Activated CD4-positive, CD25-positive, alpha-beta regulatory T cell (primary cell): ENCODE measurements around the gene ATXN7L1.

ENCODE experiments used
- DNase-seq, 4 experiments: peaks; one replicate each; lab custom pipeline; 2025; lab: John Stamatoyannopoulos, UW

Gene ATXN7L1

DNA sequence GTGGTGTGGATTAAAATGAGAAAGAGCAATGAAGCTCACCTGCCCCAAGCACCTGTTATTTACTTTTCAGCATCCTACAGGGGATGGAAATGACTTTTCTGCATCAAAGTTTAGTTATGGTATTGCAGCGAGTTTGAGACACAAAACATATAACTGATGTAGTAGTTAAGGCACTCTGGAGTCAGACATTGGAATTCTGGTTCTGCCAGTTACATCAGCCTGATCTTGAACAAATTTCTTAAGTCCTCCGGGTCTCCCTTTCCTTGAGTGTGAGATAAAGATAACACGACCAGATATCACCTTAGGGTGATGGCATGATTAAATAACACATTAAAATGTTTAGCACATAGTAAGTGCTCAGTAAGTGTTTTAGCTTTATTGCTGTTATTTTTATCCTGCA lies 97.4 kb downstream of the ATXN7L1 start:
- DNase-seq, result no peak

DNA sequence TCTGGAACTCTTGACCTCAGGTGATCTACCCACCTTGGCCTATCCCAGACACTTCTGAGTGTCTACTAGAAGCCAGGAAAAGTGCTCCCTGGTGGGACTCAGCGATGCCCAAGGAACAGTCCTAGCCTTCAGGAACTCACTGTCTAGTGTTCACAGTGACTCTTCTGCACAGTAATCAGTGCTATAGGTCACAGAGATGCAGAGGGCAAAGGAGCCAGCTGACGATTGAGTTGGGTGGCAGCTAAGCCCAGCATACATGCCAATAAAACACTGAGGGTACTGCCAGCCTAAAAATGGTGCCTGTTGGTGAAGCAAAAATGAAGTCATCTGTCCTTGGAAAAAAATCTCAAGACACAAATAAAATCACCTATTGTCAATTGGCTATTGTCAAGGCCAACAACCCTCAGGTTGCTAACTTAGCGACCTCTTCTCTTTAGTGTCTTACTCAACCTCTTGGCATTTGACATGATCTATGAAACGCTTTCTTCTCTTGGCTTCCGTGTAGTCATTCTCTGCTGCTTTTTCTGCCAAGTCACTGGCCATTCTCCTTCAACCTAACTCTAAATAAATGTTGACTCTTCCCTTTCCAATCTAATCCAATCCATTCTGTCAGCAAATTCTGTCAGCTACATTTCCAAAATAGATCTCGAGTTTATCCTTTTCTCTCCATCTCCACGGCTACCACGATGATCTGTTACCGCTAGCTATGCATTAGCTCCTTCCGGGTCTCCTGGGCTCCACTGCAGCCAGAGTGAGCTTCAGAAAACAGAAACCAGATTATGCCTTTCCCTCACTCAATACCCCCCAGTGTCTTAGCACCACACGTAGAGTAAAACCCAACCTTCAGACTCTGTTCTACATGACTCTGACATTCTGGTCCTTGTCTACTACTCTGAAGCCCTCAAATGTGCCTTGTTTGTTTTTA lies 99.2 kb downstream of the ATXN7L1 start:
- no peak for DNase-seq

GRCh38 chr7:105776068-105776790 lies 100.2 kb downstream of the ATXN7L1 start:
- no peak for DNase-seq

DNA sequence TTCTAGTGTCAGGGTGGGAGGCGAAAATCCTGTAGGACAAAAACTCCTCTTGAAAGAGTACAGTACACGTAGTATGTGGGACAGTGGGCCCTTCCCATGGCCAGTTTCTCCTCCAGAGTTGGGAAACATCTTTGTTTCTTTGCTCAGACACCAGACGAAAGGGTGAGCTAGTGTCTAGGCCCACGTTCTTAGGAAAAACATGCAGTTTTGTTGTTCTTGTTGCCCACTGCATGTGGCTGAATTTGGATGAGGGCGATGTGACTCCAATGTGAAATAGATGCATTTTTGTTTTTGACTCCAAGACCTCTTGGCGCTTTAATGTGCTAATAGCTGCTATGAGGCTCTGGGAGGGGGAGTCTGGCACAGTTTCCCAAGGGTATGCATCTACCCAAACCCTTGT lies 100.8 kb downstream of the ATXN7L1 start:
- DNase-seq, result no peak

GRCh38 chr7:105773030-105773460 lies 103.4 kb downstream of the ATXN7L1 start:
- DNase-seq, result no peak

- DNase-seq, result no peak
These were observed 106.3 kb downstream of the ATXN7L1 start for GRCh38 chr7:105769901-105770628.

DNA sequence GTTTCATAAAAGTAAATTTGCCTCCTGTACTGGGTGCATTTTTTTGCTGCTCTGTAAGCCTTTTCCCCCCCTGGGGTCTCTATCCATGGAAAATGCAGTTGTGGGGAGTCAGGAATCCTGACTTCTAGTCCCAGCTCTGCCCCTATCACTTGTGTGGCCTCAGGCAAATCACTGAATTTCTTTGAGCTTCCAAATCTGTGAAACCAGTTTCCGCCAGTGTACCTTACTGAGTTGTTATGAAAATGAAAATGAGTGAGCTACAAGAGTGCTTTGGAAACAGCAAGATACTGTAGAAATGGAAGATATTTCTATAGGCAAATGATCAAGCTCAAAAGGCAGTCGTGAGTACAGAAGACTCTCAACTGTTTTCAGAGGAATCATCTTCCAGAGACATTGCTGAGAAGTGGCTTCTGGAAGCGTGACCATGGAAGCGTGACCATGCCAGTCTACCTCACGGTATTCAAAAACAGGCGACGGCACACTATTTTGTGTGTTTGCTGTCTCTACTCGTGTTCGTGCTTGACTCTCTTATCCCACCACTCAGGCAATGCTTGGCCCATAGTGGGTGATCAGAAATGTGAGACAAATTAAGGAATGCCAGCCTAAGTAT lies 107.4 kb downstream of the ATXN7L1 start:
- DNase-seq, result no peak

- no peak for DNase-seq
These were observed 108.3 kb downstream of the ATXN7L1 start for GRCh38 chr7:105768117-105768516.

DNA sequence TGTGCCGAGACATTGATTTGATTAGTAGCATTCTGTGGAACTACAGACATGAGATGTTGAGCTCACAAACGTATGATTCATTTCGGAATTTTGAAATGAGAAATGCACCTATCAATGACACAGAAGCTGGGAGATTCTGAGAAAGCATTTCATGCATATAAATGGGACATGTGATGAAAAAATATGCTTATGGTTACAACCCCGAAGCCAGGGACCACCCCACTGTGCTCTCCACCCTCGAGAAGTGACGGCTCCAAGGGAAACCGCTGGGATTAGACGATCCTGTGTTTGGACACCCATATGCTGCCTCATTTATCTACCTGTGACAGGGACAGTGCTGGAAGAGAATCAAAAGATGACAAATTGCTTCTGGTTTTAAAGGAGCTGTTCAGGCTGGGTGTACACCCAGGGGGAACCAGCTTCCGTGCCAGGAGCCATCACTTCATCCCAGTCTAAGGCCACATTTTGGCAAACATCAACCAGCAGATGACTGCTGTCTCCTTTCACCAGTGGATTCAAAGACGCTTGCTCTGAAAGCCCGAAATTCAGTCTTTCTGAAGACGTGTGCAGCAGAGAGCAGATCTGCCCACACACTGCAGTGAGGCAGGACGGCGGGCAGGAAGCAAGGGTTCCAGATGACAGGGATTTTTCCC lies 109.9 kb downstream of the ATXN7L1 start:
- no peak for DNase-seq

GRCh38 chr7:105765846-105766245 lies 110.6 kb downstream of the ATXN7L1 start:
- DNase-seq, result no peak

DNA sequence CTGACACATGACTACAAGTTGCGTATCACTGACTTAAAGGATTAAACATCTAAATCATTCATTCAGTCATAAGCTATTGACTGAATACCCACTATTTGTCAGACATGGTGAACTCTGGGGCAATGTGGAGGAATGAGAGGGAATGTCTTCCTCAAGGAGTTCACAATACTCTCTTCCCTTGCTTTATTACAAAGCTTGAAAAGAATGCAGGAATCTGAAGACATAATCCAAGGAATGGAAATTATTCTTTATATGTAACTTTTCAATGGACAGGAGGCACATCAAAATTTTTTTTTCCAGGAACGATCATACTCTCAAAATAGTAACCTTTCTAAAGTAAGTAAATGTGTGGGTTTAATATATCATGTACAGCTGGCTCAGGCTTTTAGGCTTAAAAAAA lies 111.9 kb downstream of the ATXN7L1 start:
- no peak for DNase-seq

DNA sequence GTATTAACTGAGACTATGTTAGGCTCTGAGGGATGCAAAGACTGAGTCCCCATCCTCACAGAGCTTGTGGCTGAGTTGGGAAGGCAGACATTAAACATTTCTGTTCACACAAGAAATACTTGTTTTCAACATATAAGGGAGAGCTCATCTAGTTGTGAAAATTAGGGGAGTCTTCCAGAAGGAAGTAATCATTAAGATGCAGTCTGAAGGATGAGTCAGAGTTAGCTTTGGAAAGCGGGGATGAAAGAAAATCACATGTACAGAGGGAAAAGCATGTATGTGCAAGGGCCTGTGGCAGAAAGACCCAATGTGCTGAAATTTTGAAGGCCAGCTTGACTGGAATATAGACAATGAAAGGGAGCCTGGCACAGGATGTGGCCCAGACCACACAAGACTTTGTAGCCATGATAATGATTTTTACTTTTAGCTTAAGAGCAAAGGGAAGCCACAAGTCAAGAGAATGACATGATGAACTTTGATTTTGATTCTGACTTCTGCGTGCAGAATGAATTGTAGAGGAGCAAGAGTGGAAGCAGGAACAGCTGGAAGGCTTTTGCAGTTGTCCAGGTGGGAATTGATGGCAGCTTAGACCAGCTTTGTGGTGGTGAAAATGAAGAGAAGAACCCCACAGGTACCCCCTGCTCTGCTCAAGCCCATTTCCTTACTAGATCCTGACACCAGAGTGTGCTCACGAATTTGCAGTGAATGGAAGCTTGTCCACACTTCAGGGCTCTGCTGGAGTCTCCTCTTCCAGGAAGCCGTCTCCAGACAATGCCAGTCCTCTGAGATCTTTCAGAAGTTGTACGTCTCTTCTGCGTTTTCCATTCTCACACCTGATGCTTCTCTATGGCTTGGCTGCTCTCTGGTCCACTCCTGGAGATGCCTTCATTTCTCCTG lies 115.6 kb downstream of the ATXN7L1 start:
- DNase-seq, result no peak

- no peak for DNase-seq
These were observed 116.5 kb downstream of the ATXN7L1 start for GRCh38 chr7:105759670-105760550.

- no peak for DNase-seq
These were observed 120.0 kb downstream of the ATXN7L1 start for GRCh38 chr7:105756367-105756766.

DNA sequence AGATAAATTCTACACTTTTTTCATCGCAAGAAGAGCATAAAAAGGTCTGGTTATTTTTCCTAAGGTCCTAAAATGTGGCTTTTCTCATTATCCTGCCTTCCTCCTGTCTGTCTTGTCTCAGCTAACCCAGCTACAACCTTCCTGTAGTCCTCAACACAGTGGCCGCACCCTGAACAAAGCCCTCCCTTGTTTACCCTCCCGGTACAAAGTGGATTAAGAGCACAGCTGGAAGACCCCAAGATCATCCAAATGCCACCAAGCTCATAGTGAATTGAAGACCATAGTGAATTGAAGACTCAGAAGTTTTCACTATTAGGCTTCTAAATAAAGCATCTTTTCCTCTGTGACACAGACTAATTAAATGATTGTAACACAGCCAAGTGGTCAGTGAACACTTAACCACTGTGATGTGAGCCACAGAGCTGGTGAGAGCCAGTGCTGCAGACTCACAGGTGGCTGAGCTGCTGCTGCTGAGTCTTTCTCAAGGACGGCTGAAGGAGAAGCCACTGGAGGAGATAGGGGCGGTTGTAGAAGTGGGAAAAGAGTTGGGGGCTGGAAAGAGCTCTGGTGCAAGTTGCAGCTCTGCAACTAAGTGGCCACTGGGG lies 123.6 kb downstream of the ATXN7L1 start:
- DNase-seq, result no peak

DNA sequence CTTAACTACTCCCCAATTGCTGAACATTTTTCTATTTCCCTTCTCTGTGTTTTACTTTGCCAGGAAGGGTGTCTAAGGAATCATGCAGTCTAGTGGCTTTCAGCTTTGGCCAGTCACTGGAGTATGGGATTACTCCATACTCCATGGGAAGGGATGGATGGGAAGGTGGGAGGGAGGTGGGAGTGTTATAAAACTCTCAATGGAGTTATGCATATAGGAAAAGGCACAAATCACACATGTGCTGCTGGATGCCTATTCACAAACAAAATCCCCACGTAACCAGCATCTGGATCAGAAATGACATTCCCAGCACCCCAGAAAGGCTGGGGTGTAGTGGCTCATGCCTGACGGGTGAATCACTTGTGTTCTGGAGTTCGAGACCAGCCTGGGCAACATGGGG lies 125.3 kb downstream of the ATXN7L1 start:
- no peak for DNase-seq

DNA sequence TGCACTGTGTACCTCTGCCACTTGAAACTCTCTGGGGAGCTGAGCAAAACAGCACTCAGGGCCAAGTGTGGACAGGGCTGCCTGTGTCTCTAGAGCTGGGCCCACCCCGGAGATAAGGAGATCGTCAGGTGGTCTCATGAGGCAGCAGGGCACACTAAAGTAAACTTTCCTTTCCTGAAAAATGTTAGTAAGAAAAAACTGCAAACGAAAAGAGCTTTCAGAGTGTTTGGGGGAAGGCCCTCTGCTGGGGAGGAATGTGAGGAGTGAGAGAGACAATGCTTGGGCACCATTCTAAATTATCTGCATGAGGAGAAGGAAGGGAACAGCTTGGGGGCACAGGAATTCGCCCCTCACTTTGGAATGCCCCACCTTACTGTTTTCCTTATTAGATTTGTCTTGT lies 127.7 kb downstream of the ATXN7L1 start:
- no peak for DNase-seq

DNA sequence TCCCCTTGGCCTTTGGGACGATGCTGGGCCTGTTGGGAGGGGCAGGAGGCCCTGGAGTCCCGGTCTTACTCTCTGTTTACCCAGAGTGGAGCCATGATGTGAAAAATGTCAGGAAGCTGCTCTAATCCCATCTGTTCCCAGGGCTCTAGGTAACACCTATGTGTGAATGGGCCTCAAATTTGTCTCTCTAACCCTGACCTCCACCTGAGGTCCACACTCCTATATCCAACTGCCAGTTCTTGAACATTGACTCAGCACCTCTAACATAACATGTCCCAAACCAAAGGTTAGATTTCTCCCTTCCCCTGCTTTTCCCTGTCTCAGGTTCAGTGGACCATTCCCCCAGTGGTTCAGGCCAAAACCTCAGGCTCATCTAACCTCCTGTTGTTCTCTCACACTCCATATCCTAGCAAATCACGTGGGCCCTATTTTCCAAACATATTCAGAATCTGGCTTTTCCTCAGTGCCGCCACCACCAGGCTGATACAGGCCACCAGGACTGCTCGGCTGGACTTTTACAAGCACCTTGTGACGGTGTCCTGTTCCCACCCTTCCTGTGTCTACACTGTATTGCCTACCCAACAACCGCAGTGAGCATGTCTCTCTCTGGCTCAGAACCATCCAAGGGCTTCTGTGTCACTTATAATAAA lies 130.6 kb downstream of the ATXN7L1 start:
- no peak for DNase-seq

DNA sequence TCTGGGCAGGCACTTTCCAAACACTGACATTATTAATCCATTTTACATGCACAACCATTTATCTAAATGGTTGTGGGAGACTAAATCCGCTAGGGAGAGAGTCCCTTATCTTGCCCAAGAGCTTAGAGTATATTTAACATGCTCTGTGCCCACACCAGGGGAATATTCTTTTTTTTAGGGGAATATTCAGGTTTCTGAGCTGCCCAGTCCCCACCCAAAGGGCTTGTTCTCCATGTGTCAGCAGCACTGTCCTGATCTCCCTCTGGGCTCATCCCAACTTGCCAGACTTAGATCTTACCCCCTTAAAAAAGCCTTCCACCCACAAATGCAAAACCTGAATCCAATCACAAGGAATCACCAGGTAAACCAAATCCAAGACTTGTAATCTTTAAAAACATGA lies 132.1 kb downstream of the ATXN7L1 start:
- DNase-seq, result no peak
